ENCODE measurements around the gene C22orf42. TPM values are rescaled to one million over a fixed set of nuclear protein-coding genes. Genes with fewer than 3 reads are reported as not detected.

The C22orf42 gene
- polyA plus RNA-seq, 1 donor (not counting 4 experiments of a cell fraction or from before 2014, with no cell fraction given): not detected

GRCh38 chr22:32122899-32123298 is 36.2 kb downstream of the C22orf42 start:
- Histone ChIP-seq H4K20me1 (ENCODE audit: control insufficient read depth, extremely low read depth, insufficient read depth, low read length) (no peaks in the 10 kb centered on the region), H3K4me3 (ENCODE audit: control insufficient read depth in 2 of 3, extremely low read depth in 1 of 3, insufficient read depth in 2 of 3, low read depth in 1 of 3, low read length in 3 of 3) (no peak overlapping the region), H3K36me3 (ENCODE audit: control insufficient read depth in 2 of 2, extremely low read depth in 1 of 2, insufficient read depth in 2 of 2, low read length in 2 of 2) (no peaks in the 10 kb centered on the region), H3K4me1 (ENCODE audit: control insufficient read depth, extremely low read depth, insufficient read depth, low read length) (no peaks in the 10 kb centered on the region), H3K9me3 (ENCODE audit: control insufficient read depth, low read depth, low read length) (no peaks in the 10 kb centered on the region), H3K9ac (ENCODE audit: control insufficient read depth, extremely low read depth, insufficient read depth, low read length) (no peak overlapping the region), H2AFZ (ENCODE audit: control insufficient read depth, low read length) (no peak overlapping the region), H3K27me3 (ENCODE audit: control insufficient read depth, extremely low read depth, insufficient read depth, low read length) (no peaks in the 10 kb centered on the region), H3K9me1 (ENCODE audit: control insufficient read depth, extremely low read depth, insufficient read depth, low read length) (no peaks in the 10 kb centered on the region), H3K4me2 (ENCODE audit: control insufficient read depth, extremely low read depth, insufficient read depth, low read depth, low read length) (no peak overlapping the region), H3K27ac (ENCODE audit: control insufficient read depth, insufficient read depth, low read length) (no peak overlapping the region), H3K79me2 (ENCODE audit: control insufficient read depth, insufficient read depth, low read length) (no peaks in the 10 kb centered on the region)
- no peak for FAIRE-seq
- DNase-seq (ENCODE audit: low read depth, low spot score): no peak
- TF ChIP-seq CTCF (optimal IDR thresholded peaks at IDR 0.05 in 1 of 3, IDR thresholded peaks at IDR 0.05 in 1 of 3, conservative IDR thresholded peaks at IDR 0.05 in 1 of 3; ENCODE audit: extremely low read depth in 1 of 3, insufficient read depth in 2 of 3, low read length in 3 of 3) (no peak), EZH2 (IDR thresholded peaks at IDR 0.05; ENCODE audit: low read length) (no peak)
- dilution Hi-C loops (cut with MboI; ENCODE audit: extremely low pct_ligation_motif_present, low sequenced_read_pairs): no loop called here

GRCh38 chr22:32120603-32121002 is 38.5 kb downstream of the C22orf42 start:
- Histone ChIP-seq H3K79me2 (ENCODE audit: control insufficient read depth, insufficient read depth, low read length) (no peaks in the 10 kb centered on the region), H3K9me1 (ENCODE audit: control insufficient read depth, extremely low read depth, insufficient read depth, low read length) (no peaks in the 10 kb centered on the region), H3K4me3 (ENCODE audit: control insufficient read depth in 2 of 3, extremely low read depth in 1 of 3, insufficient read depth in 2 of 3, low read depth in 1 of 3, low read length in 3 of 3) (no peak overlapping the region), H3K27me3 (ENCODE audit: control insufficient read depth, extremely low read depth, insufficient read depth, low read length) (no peaks in the 10 kb centered on the region), H3K9me3 (ENCODE audit: control insufficient read depth, low read depth, low read length) (no peaks in the 10 kb centered on the region), H3K4me2 (ENCODE audit: control insufficient read depth, extremely low read depth, insufficient read depth, low read depth, low read length) (no peak overlapping the region), H3K27ac (ENCODE audit: control insufficient read depth, insufficient read depth, low read length) (no peak overlapping the region), H3K36me3 (ENCODE audit: control insufficient read depth in 2 of 2, extremely low read depth in 1 of 2, insufficient read depth in 2 of 2, low read length in 2 of 2) (no peaks in the 10 kb centered on the region), H2AFZ (ENCODE audit: control insufficient read depth, low read length) (no peak overlapping the region), H3K4me1 (ENCODE audit: control insufficient read depth, extremely low read depth, insufficient read depth, low read length) (no peaks in the 10 kb centered on the region), H3K9ac (ENCODE audit: control insufficient read depth, extremely low read depth, insufficient read depth, low read length) (no peak overlapping the region), H4K20me1 (ENCODE audit: control insufficient read depth, extremely low read depth, insufficient read depth, low read length) (no peaks in the 10 kb centered on the region)
- no peak for FAIRE-seq
- TF ChIP-seq CTCF (optimal IDR thresholded peaks at IDR 0.05 in 1 of 3, IDR thresholded peaks at IDR 0.05 in 1 of 3, conservative IDR thresholded peaks at IDR 0.05 in 1 of 3; ENCODE audit: extremely low read depth in 1 of 3, insufficient read depth in 2 of 3, low read length in 3 of 3) (no peak), EZH2 (IDR thresholded peaks at IDR 0.05; ENCODE audit: low read length) (no peak)
- DNase-seq (ENCODE audit: low read depth, low spot score): no peak
- dilution Hi-C loops (cut with MboI; ENCODE audit: extremely low pct_ligation_motif_present, low sequenced_read_pairs): no loop called here

Data from keratinocyte (primary cell).